H9 (cell line): ENCODE measurements around the gene LSP1. TPM values are rescaled to one million over a fixed set of nuclear protein-coding genes. Genes with fewer than 3 reads are reported as not detected.

ENCODE experiments used
- DNase-seq: peaks from one replicate; pipeline ENCODE4 v3.0.0-alpha.2; 2017
- H2AFZ ChIP-seq: one replicate; pipeline ENCODE4 v1.6.1; 2013; ENCODE audit warnings: mild to moderate bottlenecking, low read length, control low read depth, moderate library complexity
- H2AK5ac ChIP-seq: 2 replicates; pipeline ENCODE4 v1.6.1; 2013; ENCODE audit warnings: low read length, control low read depth, mixed read lengths; ENCODE audit not compliant: insufficient read length
- H2BK120ac ChIP-seq: one replicate; pipeline ENCODE4 v1.6.1; 2013; ENCODE audit warnings: low read depth, mild to moderate bottlenecking, low read length, control low read depth, inconsistent platforms; ENCODE audit not compliant: poor library complexity, severe bottlenecking
- H2BK12ac ChIP-seq: 2 replicates; pipeline ENCODE4 v1.6.1; 2013; ENCODE audit warnings: low read length, control low read depth, mixed read lengths, low read depth; ENCODE audit not compliant: insufficient read length
- H2BK15ac ChIP-seq: 2 replicates; pipeline ENCODE4 v1.6.1; 2013; ENCODE audit warnings: low read depth, low read length, control low read depth
- H2BK20ac ChIP-seq: one replicate; pipeline ENCODE4 v1.6.1; 2013; ENCODE audit warnings: low read depth, mild to moderate bottlenecking, low read length, control low read depth, inconsistent platforms; ENCODE audit not compliant: poor library complexity, severe bottlenecking
- H2BK5ac ChIP-seq: 2 replicates; pipeline ENCODE4 v1.6.1; 2013; ENCODE audit warnings: low read length, control low read depth, mixed read lengths; ENCODE audit not compliant: insufficient read length
- H3K14ac ChIP-seq: 2 replicates; pipeline ENCODE4 v1.6.1; 2013; ENCODE audit warnings: low read length, control low read depth; ENCODE audit not compliant: insufficient read depth
- H3K18ac ChIP-seq: 2 replicates; pipeline ENCODE4 v1.6.1; 2013; ENCODE audit warnings: low read depth, mild to moderate bottlenecking, mixed read lengths, low read length, control low read depth; ENCODE audit not compliant: insufficient read length
- H3K23ac ChIP-seq: 2 replicates; pipeline ENCODE4 v1.6.1; 2013; ENCODE audit warnings: low read length, control low read depth, mixed read lengths, low read depth; ENCODE audit not compliant: insufficient read length
- H3K23me2 ChIP-seq: 2 replicates; pipeline ENCODE4 v1.6.1; 2013; ENCODE audit warnings: low read depth, mild to moderate bottlenecking, mixed read lengths, low read length, control low read depth; ENCODE audit not compliant: insufficient read length, poor library complexity, severe bottlenecking
- H3K27ac ChIP-seq: 2 replicates; pipeline ENCODE4 v1.5.1; 2013; ENCODE audit warnings: low read length, control low read depth, mixed read lengths, low read depth; ENCODE audit not compliant: insufficient read length
- H3K27me3 ChIP-seq: 2 replicates; pipeline ENCODE4 v1.6.1; 2013; ENCODE audit warnings: low read length, control low read depth, inconsistent platforms; ENCODE audit not compliant: insufficient read depth
- H3K4ac ChIP-seq: 2 replicates; pipeline ENCODE4 v1.6.1; 2013; ENCODE audit warnings: low read depth, mild to moderate bottlenecking, control low read depth, inconsistent platforms, low read length, moderate library complexity
- H3K4me1 ChIP-seq: 2 replicates; pipeline ENCODE4 v1.6.1; 2013; ENCODE audit warnings: low read length, control low read depth, inconsistent platforms; ENCODE audit not compliant: insufficient read depth
- H3K4me2 ChIP-seq: 2 replicates; pipeline ENCODE4 v1.6.1; 2013; ENCODE audit warnings: low read length, control low read depth, mixed read lengths; ENCODE audit not compliant: insufficient read length, insufficient read depth
- H3K56ac ChIP-seq: 2 replicates; pipeline ENCODE4 v1.6.1; 2013; ENCODE audit warnings: low read depth, mild to moderate bottlenecking, mixed read lengths, low read length, control low read depth; ENCODE audit not compliant: insufficient read length
- H3K79me1 ChIP-seq: 2 replicates; pipeline ENCODE4 v1.6.1; 2013; ENCODE audit warnings: low read depth, mild to moderate bottlenecking, moderate library complexity, low read length, control low read depth, inconsistent platforms; ENCODE audit not compliant: insufficient read depth, poor library complexity, severe bottlenecking
- H3K79me2 ChIP-seq: 2 replicates; pipeline ENCODE4 v1.6.1; 2013; ENCODE audit warnings: low read length, control low read depth, inconsistent platforms; ENCODE audit not compliant: insufficient read depth
- H3K9ac ChIP-seq: 2 replicates; pipeline ENCODE4 v1.6.1; 2013; ENCODE audit warnings: low read length, control low read depth, mixed read lengths; ENCODE audit not compliant: insufficient read length; ENCODE audit errors: extremely low read depth
- H3K9me3 ChIP-seq: one replicate; pipeline ENCODE4 v1.6.1; 2013; ENCODE audit warnings: low read depth, low read length, inconsistent platforms; ENCODE audit not compliant: control insufficient read depth
- H3T11ph ChIP-seq: one replicate; pipeline ENCODE4 v1.6.1; 2013; ENCODE audit warnings: mild to moderate bottlenecking, low read length, control low read depth, inconsistent platforms
- H4K20me1 ChIP-seq: one replicate; pipeline ENCODE4 v1.6.1; 2013; ENCODE audit not compliant: control insufficient read depth, insufficient read length, insufficient read depth
- H4K5ac ChIP-seq: 2 replicates; pipeline ENCODE4 v1.6.1; 2013; ENCODE audit warnings: low read depth, mild to moderate bottlenecking, mixed read lengths, low read length, control low read depth; ENCODE audit not compliant: insufficient read length
- H4K8ac ChIP-seq: replicated peaks from 2 replicates; pipeline ENCODE4 v1.6.1; 2013; ENCODE audit warnings: low read length, control low read depth, mixed read lengths, low read depth; ENCODE audit not compliant: insufficient read length
- H4K91ac ChIP-seq: 2 replicates; pipeline ENCODE4 v1.6.1; 2013; ENCODE audit warnings: low read depth, mild to moderate bottlenecking, moderate library complexity, mixed read lengths, low read length, control low read depth; ENCODE audit not compliant: insufficient read length
- H3K27ac Mint-ChIP-seq, 3 experiments: 2 replicates in 2 of 3; 3 replicates in 1 of 3; pipeline ENCODE4 v1.8.0; 2020 to 2021; ENCODE audit warnings: mixed read lengths in 3 of 3, mild to moderate bottlenecking in 1 of 3, moderate library complexity in 1 of 3
- H3K27me3 Mint-ChIP-seq: 2 replicates; pipeline ENCODE4 v1.8.0; 2021; ENCODE audit warnings: low read depth, mild to moderate bottlenecking, moderate library complexity, mixed read lengths
- H3K36me3 Mint-ChIP-seq, 3 experiments: 2 replicates in 2 of 3; 3 replicates in 1 of 3; pipeline ENCODE4 v1.8.0; 2020 to 2021; ENCODE audit warnings: low read depth in 3 of 3, mixed read lengths in 3 of 3; ENCODE audit not compliant: insufficient read depth in 1 of 3
- H3K4me1 Mint-ChIP-seq, 2 experiments: 2 replicates each; pipeline ENCODE4 v1.8.0; 2020; ENCODE audit warnings: mixed read lengths in 2 of 2
- H3K4me3 Mint-ChIP-seq, 2 experiments: 2 replicates in 1 of 2; 3 replicates in 1 of 2; pipeline ENCODE4 v1.8.0; 2020 to 2021; ENCODE audit warnings: mild to moderate bottlenecking in 2 of 2, mixed read lengths in 2 of 2, moderate library complexity in 1 of 2
- H3K9me3 Mint-ChIP-seq, 2 experiments: 2 replicates in 1 of 2; 3 replicates in 1 of 2; pipeline ENCODE4 v1.8.0; 2020; ENCODE audit warnings: mild to moderate bottlenecking in 2 of 2, mixed read lengths in 2 of 2, moderate library complexity in 1 of 2
- WGBS: extraction: QIAGEN DNeasy Blood & Tissue Kit; methylation state at CpG from one replicate; pipeline ENCODE4 v1.1.7; 2013; ENCODE audit warnings: missing lambda C conversion rate, low lambda C conversion rate, mixed read lengths; ENCODE audit not compliant: insufficient read length; ENCODE audit errors: extremely low coverage; 5-methylcytosine and 5-hydroxymethylcytosine counted together
- total RNA-seq: library from RNA; stranded (reverse); gene quantifications from 2 replicates; pipeline ENCODE4 v1.2.1, GENCODE V29; 2021
- TF ChIP-seq, protein P1 (sequence below): fragments of 200-600 bp; sonication (generic); conservative IDR thresholded peaks from 3 replicates; pipeline ENCODE4 v1.8.0; 2021; ENCODE audit warnings: antibody characterized with exemption, mild to moderate bottlenecking

The LSP1 gene
- total RNA-seq, 1 experiment from 2014 or later, result not detected

- H3K9ac ChIP-seq, result no peak overlapping the region
- no peak overlapping the region for H4K5ac ChIP-seq
- no peaks in the 10 kb centered on the region for H3K9me3 ChIP-seq
- H4K8ac ChIP-seq, result no peak overlapping the region
- no peak overlapping the region for H3K18ac ChIP-seq
- Mint-ChIP-seq H3K9me3 (no peaks in the 10 kb centered on the region), H3K4me3 (no peak overlapping the region), H3K36me3 (no peaks in the 10 kb centered on the region), H3K27me3 (peaks cover 2% of the 10 kb centered on the region; the same call in 1 of the 2 replicates), H3K27ac (no peak overlapping the region), H3K4me1 (peaks cover 2 to 7% of the 10 kb centered on the region in 2 experiments; a peak in 1 of 4 replicates)
- H3T11ph ChIP-seq, result no peak overlapping the region
- H3K79me2 ChIP-seq, result no peaks in the 10 kb centered on the region
- no peak overlapping the region for H2BK20ac ChIP-seq
- no peak overlapping the region for H2BK12ac ChIP-seq
- no peak overlapping the region for H2AFZ ChIP-seq
- no peaks in the 10 kb centered on the region for H3K4me1 ChIP-seq
- no peak overlapping the region for H2BK120ac ChIP-seq
- H3K4ac ChIP-seq, result no peak overlapping the region
- H3K4me2 ChIP-seq, result no peak overlapping the region
- no peaks in the 10 kb centered on the region for H3K27me3 ChIP-seq
- WGBS, result no CpG with 5 or more reads among the region's 32 CpGs
- no peak overlapping the region for H2BK5ac ChIP-seq
- H3K79me1 ChIP-seq, result no peaks in the 10 kb centered on the region
- no peak overlapping the region for H4K91ac ChIP-seq
- no peak overlapping the region for H3K27ac ChIP-seq
- no peak overlapping the region; the same call in 1 of the 2 replicates for H3K14ac ChIP-seq
- H3K23me2 ChIP-seq, result no peaks in the 10 kb centered on the region
- H3K23ac ChIP-seq, result no peak overlapping the region
- TF ChIP-seq, protein P1, sequence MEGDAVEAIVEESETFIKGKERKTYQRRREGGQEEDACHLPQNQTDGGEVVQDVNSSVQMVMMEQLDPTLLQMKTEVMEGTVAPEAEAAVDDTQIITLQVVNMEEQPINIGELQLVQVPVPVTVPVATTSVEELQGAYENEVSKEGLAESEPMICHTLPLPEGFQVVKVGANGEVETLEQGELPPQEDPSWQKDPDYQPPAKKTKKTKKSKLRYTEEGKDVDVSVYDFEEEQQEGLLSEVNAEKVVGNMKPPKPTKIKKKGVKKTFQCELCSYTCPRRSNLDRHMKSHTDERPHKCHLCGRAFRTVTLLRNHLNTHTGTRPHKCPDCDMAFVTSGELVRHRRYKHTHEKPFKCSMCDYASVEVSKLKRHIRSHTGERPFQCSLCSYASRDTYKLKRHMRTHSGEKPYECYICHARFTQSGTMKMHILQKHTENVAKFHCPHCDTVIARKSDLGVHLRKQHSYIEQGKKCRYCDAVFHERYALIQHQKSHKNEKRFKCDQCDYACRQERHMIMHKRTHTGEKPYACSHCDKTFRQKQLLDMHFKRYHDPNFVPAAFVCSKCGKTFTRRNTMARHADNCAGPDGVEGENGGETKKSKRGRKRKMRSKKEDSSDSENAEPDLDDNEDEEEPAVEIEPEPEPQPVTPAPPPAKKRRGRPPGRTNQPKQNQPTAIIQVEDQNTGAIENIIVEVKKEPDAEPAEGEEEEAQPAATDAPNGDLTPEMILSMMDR, result no peak
- no peak for DNase-seq
- no peaks in the 10 kb centered on the region for H4K20me1 ChIP-seq
- no peak overlapping the region for H2AK5ac ChIP-seq
- no peak overlapping the region for H2BK15ac ChIP-seq
- H3K56ac ChIP-seq, result no peak overlapping the region
These were observed 27.2 kb downstream of the LSP1 start for GRCh38 chr11:1879941-1880720.
